Testis (tissue), 2 donors: ENCODE measurements around the gene MUC5AC.

ENCODE experiments used
- CTCF ChIP-seq, 3 experiments: fragments of 450-650 bp in 2 of 3; fragments of 200-600 bp in 1 of 3; sonication (generic) in 1 of 3; IDR thresholded peaks; one replicate each; pipeline ENCODE4 v1.5.1; 2016 to 2019; ENCODE audit warnings: antibody characterized with exemption in 3 of 3, mild to moderate bottlenecking in 2 of 3, moderate library complexity in 1 of 3
- POLR2A ChIP-seq: fragments of 450-650 bp; IDR thresholded peaks from one replicate; pipeline ENCODE4 v1.6.1; 2017; ENCODE audit warnings: antibody characterized with exemption, mild to moderate bottlenecking, moderate library complexity

GRCh38 chr11:1125803-1126202 lies 31.9 kb upstream of the MUC5AC start:
- no peak for TF ChIP-seq CTCF (IDR thresholded peaks at IDR 0.05)
- TF ChIP-seq POLR2A: no peak
